ENCODE data around the gene GPHN. TPM values are rescaled to one million over a fixed set of nuclear protein-coding genes. Genes with fewer than 3 reads are reported as not detected.
A peak's percentile ranks its signal among the peaks of the same experiment; 100 is the strongest.

The GPHN gene
- polyA plus RNA-seq, 1 of the 3 experiments (the other 2 are of a cell fraction): 6.9 TPM

GRCh38 chr14:67141146-67141900 lies 633.4 kb downstream of the GPHN start:
- H3K9ac ChIP-seq: no peak overlapping the region
- no peak overlapping the region for H3K27ac ChIP-seq (ENCODE audit: low read depth in 2 of 2, low read length in 1 of 2)
- no peaks in the 10 kb centered on the region for H3K36me3 ChIP-seq (replicated peaks in 1 of 2; ENCODE audit: control insufficient read depth in 1 of 2, insufficient read depth in 2 of 2, low read length in 1 of 2)
- H3K79me2 ChIP-seq (ENCODE audit: insufficient read depth): no peaks in the 10 kb centered on the region
- POLR2A ChIA-PET: no interaction called here
- H3K9me2 ChIP-seq: no peaks in the 10 kb centered on the region
- H4K20me1 ChIP-seq (ENCODE audit: insufficient read depth): no peaks in the 10 kb centered on the region
- H2AFZ ChIP-seq (ENCODE audit: low read depth): no peak overlapping the region
- H3F3A ChIP-seq (replicated peaks; ENCODE audit: insufficient read depth): no peaks in the 10 kb centered on the region
- no peak for TF ChIP-seq USF2 (IDR thresholded peaks at IDR 0.05; ENCODE audit: borderline replicate concordance, low read depth, low read length)
- no peak for TF ChIP-seq MEF2A (IDR thresholded peaks at IDR 0.05; ENCODE audit: borderline replicate concordance, low read depth)
- TF ChIP-seq RXRA (IDR thresholded peaks at IDR 0.05; ENCODE audit: borderline replicate concordance, low read depth): no peak
- TF ChIP-seq GABPA (IDR thresholded peaks at IDR 0.05; ENCODE audit: low read depth): no peak
- no peak for TF ChIP-seq ZBTB33 (IDR thresholded peaks at IDR 0.05; ENCODE audit: borderline replicate concordance, low read depth)
- no peak for TF ChIP-seq FOSL2 (IDR thresholded peaks at IDR 0.05; ENCODE audit: borderline replicate concordance, low read depth)
- no peak for TF ChIP-seq MAX (IDR thresholded peaks at IDR 0.05; ENCODE audit: low read depth)
- no peak for TF ChIP-seq TCF12 (IDR thresholded peaks at IDR 0.05)
- TF ChIP-seq MXI1 (IDR thresholded peaks at IDR 0.05; ENCODE audit: low read depth, low read length): no peak
- no peak for TF ChIP-seq IRF3 (IDR thresholded peaks at IDR 0.05; ENCODE audit: low read depth, low read length)
- TF ChIP-seq FOXM1 (IDR thresholded peaks at IDR 0.05; ENCODE audit: low read depth): no peak
- H3K27me3 ChIP-seq (ENCODE audit: insufficient read depth): no peaks in the 10 kb centered on the region
- CTCF ChIA-PET: interaction anchor here (0.7 kb wide), 1 partner anchor 25 kb away, joined by 3 read pairs; no protein-coding TSS in a partner anchor
- no peak for DNase-seq
- H3K4me3 ChIP-seq (ENCODE audit: low read depth in 2 of 2, low read length in 1 of 2): no peak overlapping the region
- H3K9me3 ChIP-seq: no peaks in the 10 kb centered on the region
- no peak overlapping the region for H3K4me2 ChIP-seq
- no peaks in the 10 kb centered on the region for H3K4me1 ChIP-seq (ENCODE audit: control insufficient read depth in 1 of 2, insufficient read depth in 2 of 2, low read depth in 1 of 2, low read length in 1 of 2)
- WGBS (ENCODE audit: low lambda C conversion rate): 65% methylated on average over 1 of the region's 1 CpG

GRCh38 chr14:67151082-67151666 lies 643.2 kb downstream of the GPHN start:
- Histone ChIP-seq H3K9me2 (no peaks in the 10 kb centered on the region), H2AFZ (ENCODE audit: low read depth) (no peak overlapping the region), H3K4me2 (no peak overlapping the region), H3K9me3 (no peaks in the 10 kb centered on the region), H3K9ac (no peak overlapping the region), H3K27ac (ENCODE audit: low read depth in 2 of 2, low read length in 1 of 2) (no peak overlapping the region), H3K36me3 (replicated peaks in 1 of 2; ENCODE audit: control insufficient read depth in 1 of 2, insufficient read depth in 2 of 2, low read length in 1 of 2) (no peaks in the 10 kb centered on the region), H3K27me3 (ENCODE audit: insufficient read depth) (no peaks in the 10 kb centered on the region), H3K4me1 (ENCODE audit: control insufficient read depth in 1 of 2, insufficient read depth in 2 of 2, low read depth in 1 of 2, low read length in 1 of 2) (no peaks in the 10 kb centered on the region), H3F3A (replicated peaks; ENCODE audit: insufficient read depth) (no peaks in the 10 kb centered on the region), H3K79me2 (ENCODE audit: insufficient read depth) (no peaks in the 10 kb centered on the region), H4K20me1 (ENCODE audit: insufficient read depth) (no peaks in the 10 kb centered on the region), H3K4me3 (ENCODE audit: low read depth in 2 of 2, low read length in 1 of 2) (no peak overlapping the region)
- ChIA-PET POLR2A (no interaction called here), CTCF (no interaction called here)
- no peak for DNase-seq
- no peak for TF ChIP-seq IRF3 (IDR thresholded peaks at IDR 0.05; ENCODE audit: low read depth, low read length)
- no peak for TF ChIP-seq EZH2phosphoT487 (IDR thresholded peaks at IDR 0.05; ENCODE audit: borderline replicate concordance, low read depth)
- TF ChIP-seq CTCF (IDR thresholded peaks at IDR 0.05): peak; percentile 45
- TF ChIP-seq EP300 (IDR thresholded peaks at IDR 0.05; ENCODE audit: borderline replicate concordance in 1 of 2, low read depth in 1 of 2, low read length in 1 of 2): no peak
- no peak for TF ChIP-seq POLR2AphosphoS5 (IDR thresholded peaks at IDR 0.05; ENCODE audit: low read depth, low read length)
- WGBS (ENCODE audit: low lambda C conversion rate): 91% methylated on average over 4 of the region's 4 CpGs

Data from SK-N-SH (cell line).